GM23338 (cell line): ENCODE measurements around the gene ZBTB48. TPM values are rescaled to one million over a fixed set of nuclear protein-coding genes. Genes with fewer than 3 reads are reported as not detected.

Experiments
- ATAC-seq: fragments of 200-7000 bp; cut with Tn5 transposase; 3 replicates; pipeline ENCODE4 v1.9.1; 2020
- DNase-seq: peaks from one replicate; pipeline ENCODE4 v3.0.0-alpha.2; 2015; ENCODE audit warnings: low spot score
- H2AFZ ChIP-seq: fragments of 200-600 bp; sonication (generic); 2 replicates; pipeline ENCODE4 v1.8.0; 2016; ENCODE audit warnings: antibody characterized with exemption, mild to moderate bottlenecking, moderate library complexity
- H3F3A ChIP-seq: fragments of 200-600 bp; sonication (generic); replicated peaks from 2 replicates; pipeline ENCODE4 v1.8.0; 2017; ENCODE audit warnings: antibody characterized with exemption, mixed run types, low read depth
- H3K27ac ChIP-seq: fragments of 200-600 bp; sonication (generic); 2 replicates; pipeline ENCODE4 v1.6.1; 2016; ENCODE audit warnings: low read depth
- H3K27me3 ChIP-seq: fragments of 200-600 bp; sonication (generic); 2 replicates; pipeline ENCODE4 v1.8.0; 2016; ENCODE audit warnings: mild to moderate bottlenecking, mixed run types, moderate library complexity; ENCODE audit not compliant: insufficient read depth
- H3K36me3 ChIP-seq: fragments of 200-600 bp; sonication (generic); 2 replicates; pipeline ENCODE4 v1.8.0; 2016; ENCODE audit warnings: mild to moderate bottlenecking; ENCODE audit not compliant: insufficient read depth
- H3K4me1 ChIP-seq: fragments of 200-600 bp; sonication (generic); 2 replicates; pipeline ENCODE4 v1.8.0; 2016; ENCODE audit warnings: mild to moderate bottlenecking, moderate library complexity; ENCODE audit not compliant: insufficient read depth
- H3K4me2 ChIP-seq: fragments of 200-600 bp; sonication (generic); 2 replicates; pipeline ENCODE4 v1.7.1; 2017; ENCODE audit warnings: mixed run types
- H3K4me3 ChIP-seq: fragments of 200-600 bp; sonication (generic); 2 replicates; pipeline ENCODE4 v1.6.1; 2016; ENCODE audit warnings: mixed run types
- H3K79me2 ChIP-seq: fragments of 200-600 bp; sonication (generic); replicated peaks from 2 replicates; pipeline ENCODE4 v1.8.0; 2017; ENCODE audit warnings: mild to moderate bottlenecking; ENCODE audit not compliant: insufficient read depth
- H3K9me2 ChIP-seq: fragments of 200-600 bp; sonication (generic); 2 replicates; pipeline ENCODE4 v1.8.0; 2017; ENCODE audit not compliant: insufficient read depth
- H4K20me1 ChIP-seq: fragments of 200-600 bp; sonication (generic); replicated peaks from 2 replicates; pipeline ENCODE4 v1.8.0; 2017; ENCODE audit warnings: mild to moderate bottlenecking; ENCODE audit not compliant: insufficient read depth
- H3K27ac Mint-ChIP-seq: 2 replicates; pipeline ENCODE4 v1.8.0; 2020; ENCODE audit warnings: inconsistent platforms, mild to moderate bottlenecking, moderate library complexity, mixed read lengths
- H3K27me3 Mint-ChIP-seq: 3 replicates; pipeline ENCODE4 v1.8.0; 2022; ENCODE audit warnings: low read depth, mild to moderate bottlenecking, moderate library complexity, mixed read lengths, inconsistent platforms; ENCODE audit not compliant: insufficient read depth, poor library complexity
- H3K36me3 Mint-ChIP-seq: 3 replicates; pipeline ENCODE4 v1.8.0; 2021; ENCODE audit warnings: low read depth, mild to moderate bottlenecking, inconsistent platforms, moderate library complexity, mixed read lengths
- H3K4me1 Mint-ChIP-seq: 3 replicates; pipeline ENCODE4 v1.8.0; 2020; ENCODE audit warnings: mild to moderate bottlenecking, inconsistent platforms, mixed read lengths
- H3K4me3 Mint-ChIP-seq: 3 replicates; pipeline ENCODE4 v1.8.0; 2021; ENCODE audit warnings: moderate library complexity, mild to moderate bottlenecking, inconsistent platforms, mixed read lengths
- H3K9me3 Mint-ChIP-seq: 3 replicates; pipeline ENCODE4 v1.8.0; 2020; ENCODE audit warnings: moderate library complexity, mild to moderate bottlenecking, inconsistent platforms, mixed read lengths
- EZH2 ChIP-seq: fragments of 200-600 bp; sonication (generic); IDR thresholded peaks from one replicate; pipeline ENCODE4 v1.8.0; 2017; ENCODE audit warnings: antibody characterized with exemption, mild to moderate bottlenecking, low read depth; ENCODE audit not compliant: unreplicated experiment
- EZH2phosphoT487 ChIP-seq: fragments of 200-600 bp; sonication (generic); IDR thresholded peaks from one replicate; pipeline ENCODE4 v1.8.1; 2018; ENCODE audit warnings: antibody characterized with exemption; ENCODE audit not compliant: unreplicated experiment
- JUNB ChIP-seq: IDR thresholded peaks from one replicate; pipeline ENCODE4 v1.6.1; 2016; ENCODE audit warnings: antibody characterized with exemption; ENCODE audit not compliant: unreplicated experiment
- STAT1 ChIP-seq: IDR thresholded peaks from one replicate; pipeline ENCODE4 v1.6.1; 2016; ENCODE audit warnings: antibody characterized with exemption; ENCODE audit not compliant: unreplicated experiment
- ZNF114 ChIP-seq: fragments of 250-450 bp; sonication (Bioruptor Pico); IDR thresholded peaks from 2 replicates; pipeline ENCODE4 v1.5.0; 2020; ENCODE audit warnings: mild to moderate bottlenecking, moderate library complexity
- polyA plus RNA-seq: library from polyadenylated mRNA; unstranded; fragments of >200 nt; fragmentation: Nextera tagmentation; extraction: Ambion mirVana; gene quantifications from 2 replicates; pipeline ENCODE4 v1.2.1, GENCODE V29; 2016
- total RNA-seq: library from RNA; depleted of rRNA; stranded (reverse); fragments of >200 nt; shearing (Covaris generic); gene quantifications from 2 replicates; pipeline ENCODE4 v1.2.3, GENCODE V29; 2014
- TF ChIP-seq, protein P1 (sequence below): IDR thresholded peaks from one replicate; pipeline ENCODE4 v1.6.1; 2018; ENCODE audit warnings: antibody characterized with exemption; ENCODE audit not compliant: unreplicated experiment
- TF ChIP-seq, protein P2 (sequence below): IDR thresholded peaks from 2 replicates; pipeline ENCODE4 v1.6.1; 2016; ENCODE audit warnings: antibody characterized with exemption
- TF ChIP-seq, protein P3 (sequence below): fragments of 250-450 bp; sonication (Bioruptor Pico); IDR thresholded peaks from 2 replicates; pipeline ENCODE4 v1.5.0; 2020; ENCODE audit warnings: mild to moderate bottlenecking, moderate library complexity

Gene ZBTB48
- total and polyA plus RNA-seq, 2 experiments from 2014 or later: 17.3 to 25.5 TPM

DNA sequence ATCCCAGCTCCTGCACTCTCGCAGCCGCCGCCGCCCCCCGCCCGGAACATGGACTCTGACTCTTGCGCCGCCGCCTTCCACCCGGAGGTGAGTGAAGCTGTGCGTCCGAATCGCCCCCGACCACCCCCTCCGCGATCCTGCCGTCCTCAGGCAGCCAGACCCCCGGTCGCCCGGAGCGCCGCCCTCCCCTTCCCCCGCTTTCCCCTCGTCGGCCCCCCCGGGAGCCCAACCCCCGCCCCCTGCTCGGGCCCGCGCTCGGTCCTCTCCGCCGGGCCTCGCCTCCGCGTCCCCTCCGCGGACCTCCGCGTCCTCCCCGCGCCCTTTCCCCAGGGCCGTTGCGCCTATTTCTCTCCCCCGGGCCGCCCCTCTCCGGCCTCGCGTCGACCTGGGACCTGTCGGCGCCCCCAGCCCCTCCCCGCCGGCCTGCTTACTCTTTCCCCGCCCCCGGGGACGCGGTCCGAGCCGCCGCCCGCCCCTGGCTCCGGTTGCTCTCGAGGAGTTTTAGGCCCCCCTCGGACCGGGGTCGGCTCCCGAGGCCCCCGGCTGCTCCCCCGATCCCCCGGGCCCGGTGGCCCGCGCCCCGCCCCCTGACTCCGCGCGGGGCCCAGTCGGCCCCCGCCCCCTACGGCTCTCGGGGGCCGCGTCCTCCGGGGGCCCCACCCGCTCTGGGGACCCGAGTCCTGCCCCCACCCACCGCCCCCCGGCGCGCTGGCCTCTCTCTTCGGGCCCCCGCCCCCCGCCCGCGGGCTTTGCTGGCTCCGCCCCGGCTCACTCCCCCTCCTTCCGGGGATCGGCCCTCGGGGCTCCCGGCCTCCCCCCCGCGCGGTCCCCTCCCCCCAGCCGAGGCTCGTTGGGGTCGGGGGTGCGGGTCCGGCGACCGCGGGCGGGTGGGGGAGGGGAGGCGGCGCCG is 34.5 kb downstream of the ZBTB48 start (continued):
- no peak for TF ChIP-seq EZH2
- TF ChIP-seq, protein P1, sequence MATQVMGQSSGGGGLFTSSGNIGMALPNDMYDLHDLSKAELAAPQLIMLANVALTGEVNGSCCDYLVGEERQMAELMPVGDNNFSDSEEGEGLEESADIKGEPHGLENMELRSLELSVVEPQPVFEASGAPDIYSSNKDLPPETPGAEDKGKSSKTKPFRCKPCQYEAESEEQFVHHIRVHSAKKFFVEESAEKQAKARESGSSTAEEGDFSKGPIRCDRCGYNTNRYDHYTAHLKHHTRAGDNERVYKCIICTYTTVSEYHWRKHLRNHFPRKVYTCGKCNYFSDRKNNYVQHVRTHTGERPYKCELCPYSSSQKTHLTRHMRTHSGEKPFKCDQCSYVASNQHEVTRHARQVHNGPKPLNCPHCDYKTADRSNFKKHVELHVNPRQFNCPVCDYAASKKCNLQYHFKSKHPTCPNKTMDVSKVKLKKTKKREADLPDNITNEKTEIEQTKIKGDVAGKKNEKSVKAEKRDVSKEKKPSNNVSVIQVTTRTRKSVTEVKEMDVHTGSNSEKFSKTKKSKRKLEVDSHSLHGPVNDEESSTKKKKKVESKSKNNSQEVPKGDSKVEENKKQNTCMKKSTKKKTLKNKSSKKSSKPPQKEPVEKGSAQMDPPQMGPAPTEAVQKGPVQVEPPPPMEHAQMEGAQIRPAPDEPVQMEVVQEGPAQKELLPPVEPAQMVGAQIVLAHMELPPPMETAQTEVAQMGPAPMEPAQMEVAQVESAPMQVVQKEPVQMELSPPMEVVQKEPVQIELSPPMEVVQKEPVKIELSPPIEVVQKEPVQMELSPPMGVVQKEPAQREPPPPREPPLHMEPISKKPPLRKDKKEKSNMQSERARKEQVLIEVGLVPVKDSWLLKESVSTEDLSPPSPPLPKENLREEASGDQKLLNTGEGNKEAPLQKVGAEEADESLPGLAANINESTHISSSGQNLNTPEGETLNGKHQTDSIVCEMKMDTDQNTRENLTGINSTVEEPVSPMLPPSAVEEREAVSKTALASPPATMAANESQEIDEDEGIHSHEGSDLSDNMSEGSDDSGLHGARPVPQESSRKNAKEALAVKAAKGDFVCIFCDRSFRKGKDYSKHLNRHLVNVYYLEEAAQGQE: no peak
- TF ChIP-seq, protein P2, sequence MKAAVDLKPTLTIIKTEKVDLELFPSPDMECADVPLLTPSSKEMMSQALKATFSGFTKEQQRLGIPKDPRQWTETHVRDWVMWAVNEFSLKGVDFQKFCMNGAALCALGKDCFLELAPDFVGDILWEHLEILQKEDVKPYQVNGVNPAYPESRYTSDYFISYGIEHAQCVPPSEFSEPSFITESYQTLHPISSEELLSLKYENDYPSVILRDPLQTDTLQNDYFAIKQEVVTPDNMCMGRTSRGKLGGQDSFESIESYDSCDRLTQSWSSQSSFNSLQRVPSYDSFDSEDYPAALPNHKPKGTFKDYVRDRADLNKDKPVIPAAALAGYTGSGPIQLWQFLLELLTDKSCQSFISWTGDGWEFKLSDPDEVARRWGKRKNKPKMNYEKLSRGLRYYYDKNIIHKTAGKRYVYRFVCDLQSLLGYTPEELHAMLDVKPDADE: no peak
- TF ChIP-seq EZH2phosphoT487: no peak
- no peak for TF ChIP-seq STAT1

DNA sequence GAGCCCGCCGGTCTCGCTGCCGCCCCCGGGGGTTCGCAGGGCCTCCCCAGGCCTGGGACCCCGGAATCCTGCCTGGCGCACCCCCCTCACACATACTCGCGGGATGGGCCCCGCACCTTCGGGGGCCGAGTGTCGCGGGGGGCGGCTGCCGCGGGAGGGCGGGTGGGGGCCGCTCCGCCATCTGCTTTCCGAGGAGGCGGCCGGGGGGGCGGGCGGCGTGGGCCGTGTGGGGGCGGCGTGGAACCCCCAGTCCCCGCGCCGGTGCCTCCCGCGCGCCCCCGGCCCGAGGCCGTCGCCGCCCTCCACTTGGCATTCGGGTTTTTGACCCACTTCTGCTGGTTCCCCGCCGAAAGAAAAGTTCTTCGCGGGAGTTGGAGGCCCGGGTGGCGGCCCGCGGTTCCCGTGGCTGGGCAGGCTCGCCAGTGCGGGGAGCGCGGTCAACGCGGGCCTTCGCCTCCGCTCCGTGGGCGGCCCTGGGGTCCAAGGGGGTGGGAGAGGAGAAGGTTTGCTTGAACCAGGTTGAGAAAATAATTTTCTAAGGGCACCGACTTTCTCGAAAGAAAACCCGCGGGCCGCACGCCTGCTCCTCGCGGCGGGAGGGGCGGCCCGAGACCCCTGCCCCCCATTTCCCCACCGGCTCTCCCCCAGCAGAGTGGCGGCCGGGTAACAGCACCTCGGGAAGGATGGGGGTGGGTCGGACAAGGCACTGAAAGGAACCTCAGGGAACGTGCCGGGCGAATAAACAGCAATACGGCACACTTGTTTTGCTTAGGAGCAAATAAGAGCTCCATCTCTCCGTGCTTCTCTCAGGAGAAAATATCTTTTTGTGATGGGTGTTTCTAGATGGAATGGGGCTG is 35.4 kb downstream of the ZBTB48 start:
- Histone ChIP-seq H3K27ac (peak overlapping the region; percentile 59; the same call in 1 of the 2 replicates), H3K4me2 (peak overlapping the region; percentile 94), H3K36me3 (peaks cover 9% of the 10 kb centered on the region; the same call in 1 of the 2 replicates), H3K4me1 (peaks cover 11% of the 10 kb centered on the region), H3K79me2 (peaks cover 53% of the 10 kb centered on the region), H3K4me3 (peak overlapping the region; percentile 96), H2AFZ (no peak overlapping the region), H3K27me3 (peaks cover 14% of the 10 kb centered on the region), H3F3A (peaks cover 23% of the 10 kb centered on the region), H4K20me1 (peaks cover 46% of the 10 kb centered on the region), H3K9me2 (peaks cover 3% of the 10 kb centered on the region; the same call in 1 of the 2 replicates)
- ATAC-seq (no peak), DNase-seq (peak; percentile 55)
- Mint-ChIP-seq H3K4me1 (peaks cover 17% of the 10 kb centered on the region), H3K36me3 (peaks cover 35% of the 10 kb centered on the region), H3K27me3 (peaks cover 35% of the 10 kb centered on the region), H3K9me3 (peaks cover 3% of the 10 kb centered on the region; the same call in 1 of the 3 replicates), H3K4me3 (peak overlapping the region; percentile 81), H3K27ac (no peak overlapping the region; the same call in 1 of the 2 replicates)
- TF ChIP-seq ZNF114 (CRISPR knock-in tag) (no peak), EZH2 (no peak), JUNB (no peak)
- TF ChIP-seq, protein P3, sequence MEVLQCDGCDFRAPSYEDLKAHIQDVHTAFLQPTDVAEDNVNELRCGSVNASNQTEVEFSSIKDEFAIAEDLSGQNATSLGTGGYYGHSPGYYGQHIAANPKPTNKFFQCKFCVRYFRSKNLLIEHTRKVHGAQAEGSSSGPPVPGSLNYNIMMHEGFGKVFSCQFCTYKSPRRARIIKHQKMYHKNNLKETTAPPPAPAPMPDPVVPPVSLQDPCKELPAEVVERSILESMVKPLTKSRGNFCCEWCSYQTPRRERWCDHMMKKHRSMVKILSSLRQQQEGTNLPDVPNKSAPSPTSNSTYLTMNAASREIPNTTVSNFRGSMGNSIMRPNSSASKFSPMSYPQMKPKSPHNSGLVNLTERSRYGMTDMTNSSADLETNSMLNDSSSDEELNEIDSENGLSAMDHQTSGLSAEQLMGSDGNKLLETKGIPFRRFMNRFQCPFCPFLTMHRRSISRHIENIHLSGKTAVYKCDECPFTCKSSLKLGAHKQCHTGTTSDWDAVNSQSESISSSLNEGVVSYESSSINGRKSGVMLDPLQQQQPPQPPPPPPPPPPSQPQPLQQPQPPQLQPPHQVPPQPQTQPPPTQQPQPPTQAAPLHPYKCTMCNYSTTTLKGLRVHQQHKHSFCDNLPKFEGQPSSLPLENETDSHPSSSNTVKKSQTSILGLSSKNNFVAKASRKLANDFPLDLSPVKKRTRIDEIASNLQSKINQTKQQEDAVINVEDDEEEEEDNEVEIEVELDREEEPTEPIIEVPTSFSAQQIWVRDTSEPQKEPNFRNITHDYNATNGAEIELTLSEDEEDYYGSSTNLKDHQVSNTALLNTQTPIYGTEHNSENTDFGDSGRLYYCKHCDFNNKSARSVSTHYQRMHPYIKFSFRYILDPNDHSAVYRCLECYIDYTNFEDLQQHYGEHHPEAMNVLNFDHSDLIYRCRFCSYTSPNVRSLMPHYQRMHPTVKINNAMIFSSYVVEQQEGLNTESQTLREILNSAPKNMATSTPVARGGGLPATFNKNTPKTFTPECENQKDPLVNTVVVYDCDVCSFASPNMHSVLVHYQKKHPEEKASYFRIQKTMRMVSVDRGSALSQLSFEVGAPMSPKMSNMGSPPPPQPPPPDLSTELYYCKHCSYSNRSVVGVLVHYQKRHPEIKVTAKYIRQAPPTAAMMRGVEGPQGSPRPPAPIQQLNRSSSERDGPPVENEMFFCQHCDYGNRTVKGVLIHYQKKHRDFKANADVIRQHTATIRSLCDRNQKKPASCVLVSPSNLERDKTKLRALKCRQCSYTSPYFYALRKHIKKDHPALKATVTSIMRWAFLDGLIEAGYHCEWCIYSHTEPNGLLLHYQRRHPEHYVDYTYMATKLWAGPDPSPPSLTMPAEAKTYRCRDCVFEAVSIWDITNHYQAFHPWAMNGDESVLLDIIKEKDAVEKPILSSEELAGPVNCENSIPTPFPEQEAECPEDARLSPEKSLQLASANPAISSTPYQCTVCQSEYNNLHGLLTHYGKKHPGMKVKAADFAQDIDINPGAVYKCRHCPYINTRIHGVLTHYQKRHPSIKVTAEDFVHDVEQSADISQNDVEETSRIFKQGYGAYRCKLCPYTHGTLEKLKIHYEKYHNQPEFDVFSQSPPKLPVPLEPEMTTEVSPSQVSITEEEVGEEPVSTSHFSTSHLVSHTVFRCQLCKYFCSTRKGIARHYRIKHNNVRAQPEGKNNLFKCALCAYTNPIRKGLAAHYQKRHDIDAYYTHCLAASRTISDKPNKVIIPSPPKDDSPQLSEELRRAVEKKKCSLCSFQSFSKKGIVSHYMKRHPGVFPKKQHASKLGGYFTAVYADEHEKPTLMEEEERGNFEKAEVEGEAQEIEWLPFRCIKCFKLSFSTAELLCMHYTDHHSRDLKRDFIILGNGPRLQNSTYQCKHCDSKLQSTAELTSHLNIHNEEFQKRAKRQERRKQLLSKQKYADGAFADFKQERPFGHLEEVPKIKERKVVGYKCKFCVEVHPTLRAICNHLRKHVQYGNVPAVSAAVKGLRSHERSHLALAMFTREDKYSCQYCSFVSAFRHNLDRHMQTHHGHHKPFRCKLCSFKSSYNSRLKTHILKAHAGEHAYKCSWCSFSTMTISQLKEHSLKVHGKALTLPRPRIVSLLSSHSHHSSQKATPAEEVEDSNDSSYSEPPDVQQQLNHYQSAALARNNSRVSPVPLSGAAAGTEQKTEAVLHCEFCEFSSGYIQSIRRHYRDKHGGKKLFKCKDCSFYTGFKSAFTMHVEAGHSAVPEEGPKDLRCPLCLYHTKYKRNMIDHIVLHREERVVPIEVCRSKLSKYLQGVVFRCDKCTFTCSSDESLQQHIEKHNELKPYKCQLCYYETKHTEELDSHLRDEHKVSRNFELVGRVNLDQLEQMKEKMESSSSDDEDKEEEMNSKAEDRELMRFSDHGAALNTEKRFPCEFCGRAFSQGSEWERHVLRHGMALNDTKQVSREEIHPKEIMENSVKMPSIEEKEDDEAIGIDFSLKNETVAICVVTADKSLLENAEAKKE (CRISPR knock-in tag): no peak
